ENCODE results near the gene CDCA4.
A peak's percentile ranks its signal among the peaks of the same experiment; 100 is the strongest.
"Not testable (repeated sequence)": the region's sequence is repeated elsewhere in the genome, so short reads cannot be mapped to it uniquely, and the experiment has no call there.

Gene CDCA4

GRCh38 chr14:105020815-105021655 is at the start of gene CDCA4:
Gene CDCA4 (minus strand): TSS chr14:105021083. CDS start chr14:105011929, 9,154 bp downstream.
- DNase-seq = peak; percentile 99

GRCh38 chr14:105069871-105070759 is 49.2 kb upstream of the CDCA4 start:
- peak; percentile 63 for DNase-seq

GRCh38 chr14:105069522-105069870 is 48.6 kb upstream of the CDCA4 start:
- no peak for DNase-seq

- no peak for DNase-seq
These were observed 47.9 kb upstream of the CDCA4 start for GRCh38 chr14:105068818-105069217.

- DNase-seq = no peak
These were observed 47.1 kb upstream of the CDCA4 start for GRCh38 chr14:105067969-105068301.

- peak; percentile 74 for DNase-seq
These were observed 46.5 kb upstream of the CDCA4 start for GRCh38 chr14:105067140-105067968.

GRCh38 chr14:105066240-105067071 is 45.6 kb upstream of the CDCA4 start:
- no peak for DNase-seq

GRCh38 chr14:105065280-105066228 is 44.7 kb upstream of the CDCA4 start, which contains the start of gene GPR132:
Gene GPR132 (minus strand): TSS chr14:105065430. CDS start chr14:105055420, 10,010 bp downstream.
- DNase-seq = peak; percentile 86

GRCh38 chr14:105064721-105065143 is 43.8 kb upstream of the CDCA4 start:
- DNase-seq = peak; percentile 26

- DNase-seq = no peak
These were observed 43.1 kb upstream of the CDCA4 start for GRCh38 chr14:105064001-105064400.

GRCh38 chr14:105063506-105063905 is 42.6 kb upstream of the CDCA4 start:
- not testable (repeated sequence) for DNase-seq

GRCh38 chr14:105063056-105063455 is 42.2 kb upstream of the CDCA4 start:
- DNase-seq = no peak

- no peak for DNase-seq
These were observed 41.2 kb upstream of the CDCA4 start for GRCh38 chr14:105062048-105062433.

GRCh38 chr14:105061428-105062047 is 40.7 kb upstream of the CDCA4 start:
- DNase-seq = peak; percentile 71

- peak; percentile 32 for DNase-seq
These were observed 40.0 kb upstream of the CDCA4 start for GRCh38 chr14:105060751-105061427.

- peak; percentile 24 for DNase-seq
These were observed 39.2 kb upstream of the CDCA4 start for GRCh38 chr14:105059925-105060565.

GRCh38 chr14:105059035-105059924 is 38.4 kb upstream of the CDCA4 start:
- peak; percentile 41 for DNase-seq

- DNase-seq = no peak
These were observed 37.7 kb upstream of the CDCA4 start for GRCh38 chr14:105058521-105059034.

Measured in stimulated activated naive CD4-positive, alpha-beta T cell treated with Interleukin-2 at 50 U/mL for 16 hours (primary cell).